Neuron (in vitro differentiated cells): ENCODE measurements around the gene CDH18.

Experiments
- H2AFZ ChIP-seq: one replicate; pipeline ENCODE4 v1.6.1; 2013; ENCODE audit warnings: low read depth, mild to moderate bottlenecking, inconsistent platforms, low read length, moderate library complexity
- H3K27me3 ChIP-seq: one replicate; pipeline ENCODE4 v1.6.1; 2013; ENCODE audit warnings: low read length; ENCODE audit not compliant: insufficient read depth
- H3K36me3 ChIP-seq: one replicate; pipeline ENCODE4 v1.6.1; 2013; ENCODE audit warnings: low read length; ENCODE audit not compliant: insufficient read depth
- H3K4me1 ChIP-seq: one replicate; pipeline ENCODE4 v1.6.1; 2013; ENCODE audit warnings: low read length; ENCODE audit not compliant: insufficient read depth
- H3K4me3 ChIP-seq: 2 replicates; pipeline ENCODE4 v1.5.1; 2013; ENCODE audit warnings: mild to moderate bottlenecking, low read length, moderate library complexity
- H3K9me3 ChIP-seq: one replicate; pipeline ENCODE4 v1.6.1; 2013; ENCODE audit warnings: low read length

The CDH18 gene

GRCh38 chr5:19733612-19734495, 254.1 kb downstream of the CDH18 start:
- H3K4me1 ChIP-seq = no peaks in the 10 kb centered on the region

GRCh38 chr5:19728571-19728970, 259.4 kb downstream of the CDH18 start:
- Histone ChIP-seq H2AFZ (no peak overlapping the region), H3K27me3 (no peaks in the 10 kb centered on the region), H3K4me1 (no peaks in the 10 kb centered on the region), H3K4me3 (no peak overlapping the region), H3K9me3 (no peaks in the 10 kb centered on the region), H3K36me3 (no peaks in the 10 kb centered on the region)

More at GRCh38 chr5:19733612-19734495, 254.1 kb downstream of the CDH18 start:
- H3K9me3 ChIP-seq = no peaks in the 10 kb centered on the region
- no peak overlapping the region for H3K4me3 ChIP-seq
- H3K36me3 ChIP-seq = no peaks in the 10 kb centered on the region
- H2AFZ ChIP-seq = no peak overlapping the region
- no peaks in the 10 kb centered on the region for H3K27me3 ChIP-seq

GRCh38 chr5:19719109-19719508, 268.9 kb downstream of the CDH18 start:
- no peaks in the 10 kb centered on the region for H3K27me3 ChIP-seq
- no peak overlapping the region for H3K4me3 ChIP-seq
- H3K9me3 ChIP-seq = no peaks in the 10 kb centered on the region
- no peak overlapping the region for H2AFZ ChIP-seq
- no peaks in the 10 kb centered on the region for H3K36me3 ChIP-seq
- H3K4me1 ChIP-seq = no peaks in the 10 kb centered on the region

GRCh38 chr5:19713740-19714139, 274.3 kb downstream of the CDH18 start:
- no peaks in the 10 kb centered on the region for H3K27me3 ChIP-seq
- H3K36me3 ChIP-seq = no peaks in the 10 kb centered on the region
- no peaks in the 10 kb centered on the region for H3K9me3 ChIP-seq
- H2AFZ ChIP-seq = no peak overlapping the region
- no peak overlapping the region for H3K4me3 ChIP-seq
- no peaks in the 10 kb centered on the region for H3K4me1 ChIP-seq

GRCh38 chr5:19709403-19709802, 278.6 kb downstream of the CDH18 start:
- Histone ChIP-seq H3K9me3 (no peaks in the 10 kb centered on the region), H3K4me1 (no peaks in the 10 kb centered on the region), H3K4me3 (no peak overlapping the region), H2AFZ (no peak overlapping the region), H3K27me3 (no peaks in the 10 kb centered on the region), H3K36me3 (no peaks in the 10 kb centered on the region)

GRCh38 chr5:19706776-19707175, 281.2 kb downstream of the CDH18 start:
- Histone ChIP-seq H3K4me1 (no peaks in the 10 kb centered on the region), H2AFZ (no peak overlapping the region), H3K4me3 (no peak overlapping the region), H3K36me3 (no peaks in the 10 kb centered on the region), H3K27me3 (no peaks in the 10 kb centered on the region), H3K9me3 (no peaks in the 10 kb centered on the region)

GRCh38 chr5:19701731-19702130, 286.3 kb downstream of the CDH18 start:
- no peak overlapping the region for H3K4me3 ChIP-seq
- no peaks in the 10 kb centered on the region for H3K4me1 ChIP-seq
- H3K27me3 ChIP-seq = no peaks in the 10 kb centered on the region
- H2AFZ ChIP-seq = no peak overlapping the region
- no peaks in the 10 kb centered on the region for H3K36me3 ChIP-seq
- H3K9me3 ChIP-seq = no peaks in the 10 kb centered on the region

- H2AFZ ChIP-seq = no peak overlapping the region
- no peak overlapping the region for H3K4me3 ChIP-seq
- H3K4me1 ChIP-seq = no peaks in the 10 kb centered on the region
- no peaks in the 10 kb centered on the region for H3K9me3 ChIP-seq
- H3K27me3 ChIP-seq = no peaks in the 10 kb centered on the region
- H3K36me3 ChIP-seq = no peaks in the 10 kb centered on the region
Observed at GRCh38 chr5:19694949-19695611, 292.9 kb downstream of the CDH18 start.

GRCh38 chr5:19690978-19691377, 297.0 kb downstream of the CDH18 start:
- Histone ChIP-seq H3K36me3 (no peaks in the 10 kb centered on the region), H3K27me3 (no peaks in the 10 kb centered on the region), H2AFZ (no peak overlapping the region), H3K4me3 (no peak overlapping the region), H3K4me1 (no peaks in the 10 kb centered on the region), H3K9me3 (no peaks in the 10 kb centered on the region)

- Histone ChIP-seq H3K27me3 (no peaks in the 10 kb centered on the region), H2AFZ (no peak overlapping the region), H3K4me3 (no peak overlapping the region), H3K9me3 (no peaks in the 10 kb centered on the region), H3K36me3 (no peaks in the 10 kb centered on the region), H3K4me1 (no peaks in the 10 kb centered on the region)
Observed at GRCh38 chr5:19685473-19685872, 302.5 kb downstream of the CDH18 start.

GRCh38 chr5:19676895-19677294, 311.1 kb downstream of the CDH18 start:
- no peak overlapping the region for H2AFZ ChIP-seq
- no peaks in the 10 kb centered on the region for H3K36me3 ChIP-seq
- no peaks in the 10 kb centered on the region for H3K4me1 ChIP-seq
- no peaks in the 10 kb centered on the region for H3K9me3 ChIP-seq
- no peak overlapping the region for H3K4me3 ChIP-seq
- no peaks in the 10 kb centered on the region for H3K27me3 ChIP-seq

- no peaks in the 10 kb centered on the region for H3K9me3 ChIP-seq
- H3K27me3 ChIP-seq = no peaks in the 10 kb centered on the region
- H3K4me3 ChIP-seq = no peak overlapping the region
- H2AFZ ChIP-seq = no peak overlapping the region
- no peaks in the 10 kb centered on the region for H3K4me1 ChIP-seq
- H3K36me3 ChIP-seq = no peaks in the 10 kb centered on the region
Observed at GRCh38 chr5:19660679-19661078, 327.3 kb downstream of the CDH18 start.

GRCh38 chr5:19655627-19656026, 332.4 kb downstream of the CDH18 start:
- Histone ChIP-seq H2AFZ (no peak overlapping the region), H3K4me1 (no peaks in the 10 kb centered on the region), H3K36me3 (no peaks in the 10 kb centered on the region), H3K9me3 (no peaks in the 10 kb centered on the region), H3K4me3 (no peak overlapping the region), H3K27me3 (no peaks in the 10 kb centered on the region)
